IMR-90 (cell line): Measurements from ENCODE around the gene OFD1. TPM values are rescaled to one million over a fixed set of nuclear protein-coding genes. Genes with fewer than 3 reads are reported as not detected.

Experiments
- ATAC-seq: fragments of 200-7000 bp; cut with Tn5 transposase; 2 replicates; pipeline ENCODE4 v1.9.1; 2020; ENCODE audit warnings: low read depth, mild to moderate bottlenecking, moderate library complexity
- BruUV-seq: library from RNA; stranded (reverse); fragments of 400-500 nt; replicated peaks from 2 replicates; lab custom pipeline; 2021; lab: Mats Ljungman, UMichigan
- CTCF ChIA-PET: fragments of 300-600 bp; formaldehyde crosslinking; extraction: SDS; loops from one replicate; lab custom pipeline; 2021; ENCODE audit warnings: antibody characterized with exemption; lab: Yijun Ruan, JAX
- POLR2A ChIA-PET: fragments of 300-600 bp; sonication (Branson Sonifier 250); formaldehyde crosslinking; loops from one replicate; lab custom pipeline; 2022; ENCODE audit warnings: antibody characterized with exemption; ENCODE audit not compliant: unreplicated experiment; lab: Charles Lee
- DNase-seq: peaks from one replicate; pipeline ENCODE4 v3.0.0; 2013
- H2AFZ ChIP-seq: replicated peaks from 2 replicates; pipeline ENCODE3; 2013; ENCODE audit warnings: low read length, mild to moderate bottlenecking; ENCODE audit not compliant: poor library complexity
- H2AK5ac ChIP-seq: 2 replicates; pipeline ENCODE4 v1.6.1; 2013; ENCODE audit warnings: low read depth, low read length, inconsistent platforms
- H2AK9ac ChIP-seq: replicated peaks from 2 replicates; pipeline ENCODE3; 2013; ENCODE audit warnings: mild to moderate bottlenecking, low read depth, low read length, moderate library complexity; ENCODE audit not compliant: poor library complexity
- H2BK120ac ChIP-seq: 2 replicates; pipeline ENCODE4 v1.6.1; 2013; ENCODE audit warnings: low read depth, low read length, inconsistent platforms
- H2BK15ac ChIP-seq: 3 replicates; pipeline ENCODE4 v1.6.1; 2013; ENCODE audit warnings: low read depth, low read length, inconsistent platforms
- H2BK20ac ChIP-seq: 2 replicates; pipeline ENCODE4 v1.6.1; 2013; ENCODE audit warnings: low read depth, mild to moderate bottlenecking, inconsistent platforms, low read length, moderate library complexity
- H2BK5ac ChIP-seq: 2 replicates; pipeline ENCODE4 v1.6.1; 2013; ENCODE audit warnings: mild to moderate bottlenecking, low read depth, low read length, inconsistent platforms; ENCODE audit not compliant: poor library complexity, severe bottlenecking
- H3K14ac ChIP-seq: replicated peaks from 2 replicates; pipeline ENCODE4 v1.6.1; 2013; ENCODE audit warnings: low read depth, low read length, inconsistent platforms
- H3K18ac ChIP-seq: 2 replicates; pipeline ENCODE4 v1.6.1; 2013; ENCODE audit warnings: low read depth, low read length, control low read depth
- H3K23ac ChIP-seq: 2 replicates; pipeline ENCODE4 v1.6.1; 2013; ENCODE audit warnings: low read depth, low read length, inconsistent platforms
- H3K27ac ChIP-seq: 2 replicates; pipeline ENCODE4 v1.5.1; 2013; ENCODE audit warnings: mild to moderate bottlenecking, control low read depth, low read length; ENCODE audit not compliant: insufficient read depth
- H3K27me3 ChIP-seq: 2 replicates; pipeline ENCODE4 v1.6.1; 2013; ENCODE audit warnings: low read length; ENCODE audit not compliant: control insufficient read depth, insufficient read depth
- H3K36me3 ChIP-seq: 2 replicates; pipeline ENCODE4 v1.6.1; 2013; ENCODE audit warnings: low read length, mixed read lengths; ENCODE audit not compliant: control insufficient read depth, insufficient read depth
- H3K4ac ChIP-seq: 2 replicates; pipeline ENCODE4 v1.6.1; 2013; ENCODE audit warnings: low read depth, low read length, inconsistent platforms
- H3K4me1 ChIP-seq: 2 replicates; pipeline ENCODE4 v1.6.1; 2013; ENCODE audit warnings: low read length, mixed read lengths; ENCODE audit not compliant: control insufficient read depth, insufficient read depth
- H3K4me2 ChIP-seq: 2 replicates; pipeline ENCODE4 v1.6.1; 2013; ENCODE audit warnings: low read depth, mild to moderate bottlenecking, control low read depth, low read length, moderate library complexity
- H3K4me3 ChIP-seq: 2 replicates; pipeline ENCODE4 v1.5.1; 2013; ENCODE audit warnings: low read depth, mild to moderate bottlenecking, control low read depth, low read length, moderate library complexity; ENCODE audit not compliant: insufficient read depth
- H3K56ac ChIP-seq: 2 replicates; pipeline ENCODE4 v1.6.1; 2013; ENCODE audit warnings: low read length, inconsistent platforms; ENCODE audit not compliant: insufficient read depth; ENCODE audit errors: extremely low read depth
- H3K79me1 ChIP-seq, 2 experiments: 2 replicates each; pipeline ENCODE4 v1.6.1; 2013; ENCODE audit warnings: low read length in 2 of 2, inconsistent platforms in 1 of 2, low read depth in 1 of 2
- H3K9ac ChIP-seq: 2 replicates; pipeline ENCODE4 v1.6.1; 2013; ENCODE audit warnings: low read depth, low read length, control low read depth
- H3K9me1 ChIP-seq: 2 replicates; pipeline ENCODE4 v1.6.1; 2013; ENCODE audit warnings: low read length, inconsistent platforms; ENCODE audit not compliant: insufficient read depth
- H3K9me3 ChIP-seq: 2 replicates; pipeline ENCODE4 v1.6.1; 2013; ENCODE audit warnings: low read length; ENCODE audit not compliant: control insufficient read depth, insufficient read depth
- H4K20me1 ChIP-seq: 2 replicates; pipeline ENCODE4 v1.6.1; 2013; ENCODE audit warnings: low read length, inconsistent platforms; ENCODE audit not compliant: insufficient read depth
- H4K5ac ChIP-seq: 2 replicates; pipeline ENCODE4 v1.6.1; 2013; ENCODE audit warnings: mild to moderate bottlenecking, low read depth, low read length, control low read depth
- H4K8ac ChIP-seq, 2 experiments: 2 replicates each; pipeline ENCODE4 v1.6.1; 2013; ENCODE audit warnings: low read depth in 2 of 2, low read length in 2 of 2, control low read depth in 1 of 2, inconsistent platforms in 1 of 2
- H4K91ac ChIP-seq: 2 replicates; pipeline ENCODE4 v1.6.1; 2013; ENCODE audit warnings: low read depth, low read length, inconsistent platforms; ENCODE audit not compliant: insufficient read depth
- BHLHE40 ChIP-seq: fragments of 150-350 bp; IDR thresholded peaks from 2 replicates; pipeline ENCODE4 v1.6.1; 2016; ENCODE audit warnings: mild to moderate bottlenecking, low read depth, low read length
- FOS ChIP-seq: fragments of 150-350 bp; IDR thresholded peaks from 2 replicates; pipeline ENCODE4 v1.6.1; 2016; ENCODE audit warnings: low read depth, low read length
- MAZ ChIP-seq: IDR thresholded peaks from 2 replicates; pipeline ENCODE4 v1.6.1; 2012; ENCODE audit warnings: low read depth, mild to moderate bottlenecking, low read length, improper control_type of control experiment, moderate library complexity, borderline replicate concordance
- MXI1 ChIP-seq: IDR thresholded peaks from 2 replicates; pipeline ENCODE4 v1.6.1; 2012; ENCODE audit warnings: low read depth, mild to moderate bottlenecking, low read length, moderate library complexity, borderline replicate concordance
- NFE2L2 ChIP-seq: fragments of 150-350 bp; IDR thresholded peaks from 2 replicates; pipeline ENCODE4 v1.6.1; 2016; ENCODE audit warnings: low read depth, mild to moderate bottlenecking, low read length
- RAD21 ChIP-seq: IDR thresholded peaks from 2 replicates; pipeline ENCODE4 v1.6.1; 2012; ENCODE audit warnings: low read length, improper control_type of control experiment
- RFX5 ChIP-seq: IDR thresholded peaks from 2 replicates; pipeline ENCODE4 v1.8.0; 2012; ENCODE audit warnings: low read depth, mild to moderate bottlenecking, low read length, moderate library complexity
- SMC3 ChIP-seq: fragments of 150-350 bp; IDR thresholded peaks from 2 replicates; pipeline ENCODE4 v1.6.1; 2016; ENCODE audit warnings: low read depth, mild to moderate bottlenecking, antibody characterized with exemption, low read length, moderate library complexity
- WGBS, 2 experiments: methylation state at CpG; one replicate each; pipeline versions ENCODE4 v1.1.5 to v1.1.7; 2013; ENCODE audit warnings: missing lambda C conversion rate in 2 of 2; ENCODE audit not compliant: insufficient read length in 1 of 2; ENCODE audit errors: extremely low coverage in 2 of 2; 5-methylcytosine and 5-hydroxymethylcytosine counted together
- dilution Hi-C: fragments of 300-500 bp; cut with HindIII; formaldehyde crosslinking; loops from one replicate; pipeline ENCODE4 v1.14.3; 2018; ENCODE audit warnings: low sequenced_read_pairs; ENCODE audit not compliant: unreplicated experiment
- in situ Hi-C: fragments of 300-500 bp; cut with MboI; formaldehyde crosslinking; loops from 3 replicates; pipeline ENCODE4 v1.14.3; 2019; ENCODE audit warnings: low sequenced_read_pairs, inconsistent platforms, mixed read lengths
- intact Hi-C: fragments of 100-400 bp; cut with micrococcal nuclease; formaldehyde crosslinking; loops from 2 replicates; pipeline ENCODE4 v1.10.0; 2022
- polyA plus RNA-seq, 3 experiments: library from polyadenylated mRNA; depleted of rRNA; stranded (reverse); fragments of >200 nt; gene quantifications; 2 replicates each; pipeline ENCODE4 v1.2.3, GENCODE V29; 2012; ENCODE audit warnings: low replicate concordance in 1 of 3
- total RNA-seq: library from RNA; depleted of rRNA; stranded (reverse); fragments of >200 nt; gene quantifications from 2 replicates; pipeline ENCODE4 v1.2.3, GENCODE V29; 2012
- TF ChIP-seq, protein P1 (sequence below): fragments of 150-350 bp; IDR thresholded peaks from 2 replicates; pipeline ENCODE4 v1.6.1; 2016; ENCODE audit warnings: low read depth, mild to moderate bottlenecking, low read length, moderate library complexity, borderline replicate concordance
- TF ChIP-seq, protein P2 (sequence below): fragments of 150-350 bp; IDR thresholded peaks from 2 replicates; pipeline ENCODE4 v1.6.1; 2017; ENCODE audit warnings: mild to moderate bottlenecking, antibody characterized with exemption, low read length, low read depth

OFD1 gene
- total and polyA plus RNA-seq, 2 of the 4 experiments (the other 2 are of a cell fraction): 8.4 to 8.6 TPM

DNA sequence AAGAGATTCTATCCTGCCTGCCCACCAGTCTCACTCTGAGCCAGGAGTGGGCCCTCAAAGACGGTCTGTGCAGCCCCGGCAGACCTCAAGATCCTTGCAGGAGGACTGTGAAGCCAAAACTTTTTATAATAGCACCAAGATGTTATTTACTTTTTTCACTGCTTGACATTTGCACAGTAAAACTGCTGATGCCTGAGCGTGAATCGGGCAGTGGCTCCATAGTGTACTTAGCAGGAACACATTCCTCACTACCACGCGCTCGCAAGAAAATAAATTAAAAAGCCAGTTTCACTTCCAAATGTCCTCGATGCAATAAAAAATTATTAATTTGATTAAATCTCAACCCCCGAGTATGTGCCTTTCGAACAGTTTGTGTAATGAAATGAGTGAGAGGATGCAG lies 59.9 kb downstream of the OFD1 start:
- Histone ChIP-seq H3K9me1 (no peaks in the 10 kb centered on the region), H4K91ac (no peak overlapping the region), H2BK20ac (no peak overlapping the region), H3K4me3 (no peak overlapping the region), H3K9ac (no peak overlapping the region), H2BK15ac (no peak overlapping the region), H3K14ac (no peak overlapping the region), H3K4ac (no peak overlapping the region), H4K5ac (no peak overlapping the region), H3K9me3 (no peaks in the 10 kb centered on the region), H4K8ac (no peak overlapping the region), H3K27ac (no peak overlapping the region), H2AK5ac (no peak overlapping the region), H2AK9ac (no peak overlapping the region), H3K27me3 (peaks cover 24% of the 10 kb centered on the region), H3K18ac (no peak overlapping the region), H3K4me1 (no peaks in the 10 kb centered on the region), H3K79me1 (no peaks in the 10 kb centered on the region), H2BK5ac (no peak overlapping the region), H3K23ac (no peak overlapping the region), H3K36me3 (no peaks in the 10 kb centered on the region), H2BK120ac (no peak overlapping the region), H3K4me2 (no peak overlapping the region), H3K56ac (no peak overlapping the region), H2AFZ (no peak overlapping the region), H4K20me1 (no peaks in the 10 kb centered on the region)
- no CpG with 5 or more reads among the region's 10 CpGs for whole genome bisulfite sequencing, 2 experiments
- POLR2A ChIA-PET: no interaction called here
- no peak for ATAC-seq
- BruUV-seq: no TSS peak
- in situ Hi-C loops: no loop called here
- CTCF ChIA-PET: no interaction called here
- no peak for DNase-seq
- TF ChIP-seq RAD21 (no peak), MAZ (no peak), RFX5 (no peak), SMC3 (no peak), MXI1 (no peak), NFE2L2 (no peak), FOS (no peak), BHLHE40 (no peak)
- TF ChIP-seq, protein P1, sequence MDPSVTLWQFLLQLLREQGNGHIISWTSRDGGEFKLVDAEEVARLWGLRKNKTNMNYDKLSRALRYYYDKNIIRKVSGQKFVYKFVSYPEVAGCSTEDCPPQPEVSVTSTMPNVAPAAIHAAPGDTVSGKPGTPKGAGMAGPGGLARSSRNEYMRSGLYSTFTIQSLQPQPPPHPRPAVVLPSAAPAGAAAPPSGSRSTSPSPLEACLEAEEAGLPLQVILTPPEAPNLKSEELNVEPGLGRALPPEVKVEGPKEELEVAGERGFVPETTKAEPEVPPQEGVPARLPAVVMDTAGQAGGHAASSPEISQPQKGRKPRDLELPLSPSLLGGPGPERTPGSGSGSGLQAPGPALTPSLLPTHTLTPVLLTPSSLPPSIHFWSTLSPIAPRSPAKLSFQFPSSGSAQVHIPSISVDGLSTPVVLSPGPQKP: no peak
- TF ChIP-seq, protein P2, sequence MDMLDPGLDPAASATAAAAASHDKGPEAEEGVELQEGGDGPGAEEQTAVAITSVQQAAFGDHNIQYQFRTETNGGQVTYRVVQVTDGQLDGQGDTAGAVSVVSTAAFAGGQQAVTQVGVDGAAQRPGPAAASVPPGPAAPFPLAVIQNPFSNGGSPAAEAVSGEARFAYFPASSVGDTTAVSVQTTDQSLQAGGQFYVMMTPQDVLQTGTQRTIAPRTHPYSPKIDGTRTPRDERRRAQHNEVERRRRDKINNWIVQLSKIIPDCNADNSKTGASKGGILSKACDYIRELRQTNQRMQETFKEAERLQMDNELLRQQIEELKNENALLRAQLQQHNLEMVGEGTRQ: no peak
- intact Hi-C loops: no loop called here
- dilution Hi-C loops: no loop called here
